ENCODE data around the gene CYP4F8.
"Not testable (repeated sequence)": the region's sequence is repeated elsewhere in the genome, so short reads cannot be mapped to it uniquely, and the experiment has no call there.

CYP4F8 gene

GRCh38 chr19:15614507-15615379 is at the start of gene CYP4F8:
Gene CYP4F8 (plus strand): TSS chr19:15615218. CDS start chr19:15615617, 399 bp downstream.
- H3K4me3 ChIP-seq (ENCODE audit: low read length): no peak within 1 kb of the TSS
- no peak for TF ChIP-seq ZNF274 (IDR thresholded peaks at IDR 0.05; ENCODE audit: low read depth, low read length)

- no peak for TF ChIP-seq ZNF274 (IDR thresholded peaks at IDR 0.05; ENCODE audit: low read depth, low read length)
- no peak overlapping the region for H3K4me3 ChIP-seq (ENCODE audit: low read length)
These were observed 44.6 kb upstream of the CYP4F8 start for GRCh38 chr19:15570420-15570819.

- TF ChIP-seq ZNF274 (IDR thresholded peaks at IDR 0.05; ENCODE audit: low read depth, low read length): no peak
These were observed 39.6 kb upstream of the CYP4F8 start for GRCh38 chr19:15575406-15575805.

GRCh38 chr19:15576526-15577156 is 38.4 kb upstream of the CYP4F8 start:
- no peak for TF ChIP-seq ZNF274 (IDR thresholded peaks at IDR 0.05; ENCODE audit: low read depth, low read length)
- no peak overlapping the region for H3K4me3 ChIP-seq (ENCODE audit: low read length)

More at GRCh38 chr19:15575406-15575805, 39.6 kb upstream of the CYP4F8 start:
- no peak overlapping the region for H3K4me3 ChIP-seq (ENCODE audit: low read length)

GRCh38 chr19:15577184-15577771 is 37.7 kb upstream of the CYP4F8 start:
- no peak for TF ChIP-seq ZNF274 (IDR thresholded peaks at IDR 0.05; ENCODE audit: low read depth, low read length)
- H3K4me3 ChIP-seq (ENCODE audit: low read length): no peak overlapping the region

GRCh38 chr19:15583346-15583745 is 31.7 kb upstream of the CYP4F8 start:
- TF ChIP-seq ZNF274 (IDR thresholded peaks at IDR 0.05; ENCODE audit: low read depth, low read length): no peak
- no peak overlapping the region for H3K4me3 ChIP-seq (ENCODE audit: low read length)

- H3K4me3 ChIP-seq (ENCODE audit: low read length): no peak overlapping the region
- no peak for TF ChIP-seq ZNF274 (IDR thresholded peaks at IDR 0.05; ENCODE audit: low read depth, low read length)
These were observed 30.9 kb upstream of the CYP4F8 start for GRCh38 chr19:15584095-15584494.

- no peak for TF ChIP-seq ZNF274 (IDR thresholded peaks at IDR 0.05; ENCODE audit: low read depth, low read length)
- H3K4me3 ChIP-seq (ENCODE audit: low read length): no peak overlapping the region
These were observed 30.4 kb upstream of the CYP4F8 start for GRCh38 chr19:15584541-15585115.

- no peak for TF ChIP-seq ZNF274 (IDR thresholded peaks at IDR 0.05; ENCODE audit: low read depth, low read length)
- no peak overlapping the region for H3K4me3 ChIP-seq (ENCODE audit: low read length)
These were observed 27.4 kb upstream of the CYP4F8 start for GRCh38 chr19:15587663-15588062.

- TF ChIP-seq ZNF274 (IDR thresholded peaks at IDR 0.05; ENCODE audit: low read depth, low read length): no peak
- no peak overlapping the region for H3K4me3 ChIP-seq (ENCODE audit: low read length)
These were observed 26.8 kb upstream of the CYP4F8 start for GRCh38 chr19:15588265-15588664.

GRCh38 chr19:15589760-15590451 is 25.1 kb upstream of the CYP4F8 start:
- H3K4me3 ChIP-seq (ENCODE audit: low read length): no peak overlapping the region
- no peak for TF ChIP-seq ZNF274 (IDR thresholded peaks at IDR 0.05; ENCODE audit: low read depth, low read length)

GRCh38 chr19:15591796-15592195 is 23.2 kb upstream of the CYP4F8 start:
- TF ChIP-seq ZNF274 (IDR thresholded peaks at IDR 0.05; ENCODE audit: low read depth, low read length): no peak
- no peak overlapping the region for H3K4me3 ChIP-seq (ENCODE audit: low read length)

GRCh38 chr19:15592506-15592905 is 22.5 kb upstream of the CYP4F8 start:
- H3K4me3 ChIP-seq (ENCODE audit: low read length): not testable (repeated sequence)

GRCh38 chr19:15593766-15594165 is 21.3 kb upstream of the CYP4F8 start:
- not testable (repeated sequence) for H3K4me3 ChIP-seq (ENCODE audit: low read length)

Data from GM08714 (cell line).